GM18502 (cell line): ENCODE results near the gene ADGRL3.
A peak's percentile ranks its signal among the peaks of the same experiment; 100 is the strongest.

Experiments
- ATAC-seq: cut with Tn5 transposase; IDR thresholded peaks from one replicate; pipeline ENCODE4 v1.9.1; 2021; ENCODE audit warnings: mild to moderate bottlenecking; ENCODE audit not compliant: unreplicated experiment, poor library complexity

ADGRL3 gene

GRCh38 chr4:61770456-61770855, 570.3 kb downstream of the ADGRL3 start:
- ATAC-seq, result no peak

- ATAC-seq, result no peak
These were observed 570.9 kb downstream of the ADGRL3 start for GRCh38 chr4:61771056-61771455.

- ATAC-seq, result no peak
These were observed 572.0 kb downstream of the ADGRL3 start for GRCh38 chr4:61772126-61772525.

GRCh38 chr4:61773655-61774245, 573.6 kb downstream of the ADGRL3 start:
- ATAC-seq, result no peak

- no peak for ATAC-seq
These were observed 582.0 kb downstream of the ADGRL3 start for GRCh38 chr4:61782133-61782532.

- ATAC-seq, result peak; percentile 93
These were observed 582.9 kb downstream of the ADGRL3 start for GRCh38 chr4:61783050-61783449.

GRCh38 chr4:61785761-61786160, 585.6 kb downstream of the ADGRL3 start:
- ATAC-seq, result no peak

- no peak for ATAC-seq
These were observed 586.1 kb downstream of the ADGRL3 start for GRCh38 chr4:61786211-61786610.

- ATAC-seq, result no peak
These were observed 595.9 kb downstream of the ADGRL3 start for GRCh38 chr4:61795998-61796397.

GRCh38 chr4:61799794-61800193, 599.7 kb downstream of the ADGRL3 start:
- no peak for ATAC-seq

- no peak for ATAC-seq
These were observed 605.1 kb downstream of the ADGRL3 start for GRCh38 chr4:61805227-61805626.

- no peak for ATAC-seq
These were observed 605.9 kb downstream of the ADGRL3 start for GRCh38 chr4:61805979-61806378.

- no peak for ATAC-seq
These were observed 612.0 kb downstream of the ADGRL3 start for GRCh38 chr4:61812171-61812570.

- ATAC-seq, result no peak
These were observed 616.9 kb downstream of the ADGRL3 start for GRCh38 chr4:61817071-61817470.

GRCh38 chr4:61820136-61820535, 620.0 kb downstream of the ADGRL3 start:
- no peak for ATAC-seq

- ATAC-seq, result no peak
These were observed 624.3 kb downstream of the ADGRL3 start for GRCh38 chr4:61824454-61824853.

- no peak for ATAC-seq
These were observed 627.8 kb downstream of the ADGRL3 start for GRCh38 chr4:61827907-61828391.

GRCh38 chr4:61828960-61829359, 628.8 kb downstream of the ADGRL3 start:
- no peak for ATAC-seq

- ATAC-seq, result no peak
These were observed 631.9 kb downstream of the ADGRL3 start for GRCh38 chr4:61831987-61832386.

- ATAC-seq, result no peak
These were observed 637.3 kb downstream of the ADGRL3 start for GRCh38 chr4:61837395-61837794.

GRCh38 chr4:61838072-61838471, 637.9 kb downstream of the ADGRL3 start:
- ATAC-seq, result no peak

- ATAC-seq, result no peak
These were observed 641.6 kb downstream of the ADGRL3 start for GRCh38 chr4:61841714-61842113.

- no peak for ATAC-seq
These were observed 651.0 kb downstream of the ADGRL3 start for GRCh38 chr4:61851126-61851525.
